Peyer's patch (tissue), 4 donors: ENCODE measurements around the gene GADD45G.

ENCODE experiments used
- CTCF ChIP-seq, 6 experiments: fragments of 450-650 bp in 4 of 6; fragments of 200-600 bp in 2 of 6; sonication (generic) in 1 of 6; IDR thresholded peaks; one replicate each; pipeline ENCODE4 v1.5.1; 2017 to 2019; ENCODE audit warnings: antibody characterized with exemption in 6 of 6, mild to moderate bottlenecking in 3 of 6, moderate library complexity in 1 of 6
- POLR2A ChIP-seq, 2 donors: fragments of 450-650 bp; IDR thresholded peaks; one replicate each; pipeline ENCODE4 v1.5.1; 2017; ENCODE audit warnings: antibody characterized with exemption in 2 of 2, mild to moderate bottlenecking in 2 of 2, moderate library complexity in 2 of 2

GRCh38 chr9:89601306-89601705, 3.5 kb upstream of the GADD45G start:
- TF ChIP-seq CTCF (IDR thresholded peaks at IDR 0.05) = no peak
- TF ChIP-seq POLR2A (IDR thresholded peaks at IDR 0.05) = no peak
